Hepatocyte (in vitro differentiated cells): ENCODE data around the gene RNF32.

Experiments
- CTCF ChIP-seq: fragments of 200-600 bp; sonication (generic); IDR thresholded peaks from 2 replicates; pipeline ENCODE4 v1.5.1; 2016; ENCODE audit warnings: antibody characterized with exemption, mild to moderate bottlenecking; ENCODE audit not compliant: poor library complexity
- EZH2 ChIP-seq: fragments of 200-600 bp; sonication (generic); IDR thresholded peaks from 2 replicates; pipeline ENCODE4 v1.6.1; 2016; ENCODE audit warnings: antibody characterized with exemption, mild to moderate bottlenecking, borderline replicate concordance

DNA sequence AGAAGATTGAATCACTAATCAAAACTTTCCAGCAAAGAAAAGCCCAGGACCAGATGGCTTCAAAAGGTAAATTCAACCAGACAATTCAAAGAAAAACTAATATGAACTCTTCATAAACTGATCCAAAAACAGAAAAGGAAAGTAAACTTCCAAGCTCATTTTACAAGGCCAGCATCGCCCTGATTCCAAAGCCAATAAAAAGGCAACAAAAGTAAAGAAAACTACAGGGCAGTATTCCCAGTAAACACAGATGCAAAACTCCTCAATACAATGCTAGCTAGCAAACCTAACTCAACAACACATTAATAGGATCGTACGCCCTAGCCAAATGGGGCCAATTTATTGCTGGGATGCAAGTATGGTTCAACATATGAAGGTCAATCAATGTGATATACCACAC is 53.1 kb downstream of the RNF32 start:
- TF ChIP-seq CTCF (no peak), EZH2 (no peak)
